ENCODE measurements around the gene HRH3.

The HRH3 gene

GRCh38 chr20:62227977-62228958 lies 8.2 kb upstream of the HRH3 start:
- no peak overlapping the region for H3K4me3 ChIP-seq (replicated peaks; ENCODE audit: low read depth, low read length)
- no peak for TF ChIP-seq CTCF (IDR thresholded peaks at IDR 0.05; ENCODE audit: low read depth, low read length, missing control alignments)
- DNase-seq (ENCODE audit: extremely low read depth, low read depth) = no peak

GRCh38 chr20:62227591-62227976 lies 7.5 kb upstream of the HRH3 start:
- no peak overlapping the region for H3K4me3 ChIP-seq (replicated peaks; ENCODE audit: low read depth, low read length)
- TF ChIP-seq CTCF (IDR thresholded peaks at IDR 0.05; ENCODE audit: low read depth, low read length, missing control alignments) = no peak
- no peak for DNase-seq (ENCODE audit: extremely low read depth, low read depth)

- TF ChIP-seq CTCF (IDR thresholded peaks at IDR 0.05; ENCODE audit: low read depth, low read length, missing control alignments) = no peak
- H3K4me3 ChIP-seq (replicated peaks; ENCODE audit: low read depth, low read length) = no peak overlapping the region
These were observed 6.9 kb upstream of the HRH3 start for GRCh38 chr20:62226707-62227590.

GRCh38 chr20:62225820-62226635 lies 6.0 kb upstream of the HRH3 start:
- TF ChIP-seq CTCF (IDR thresholded peaks at IDR 0.05; ENCODE audit: low read depth, low read length, missing control alignments) = no peak
- no peak overlapping the region for H3K4me3 ChIP-seq (replicated peaks; ENCODE audit: low read depth, low read length)
- no peak for DNase-seq (ENCODE audit: extremely low read depth, low read depth)

More at GRCh38 chr20:62226707-62227590, 6.9 kb upstream of the HRH3 start:
- DNase-seq (ENCODE audit: extremely low read depth, low read depth) = no peak

GRCh38 chr20:62225026-62225425 lies 4.9 kb upstream of the HRH3 start:
- no peak for DNase-seq (ENCODE audit: extremely low read depth, low read depth)
- H3K4me3 ChIP-seq (replicated peaks; ENCODE audit: low read depth, low read length) = no peak overlapping the region
- no peak for TF ChIP-seq CTCF (IDR thresholded peaks at IDR 0.05; ENCODE audit: low read depth, low read length, missing control alignments)

Measured in HFF-Myc (cell line).